Panc1 (cell line): ENCODE data around the gene USF1. TPM values are rescaled to one million over a fixed set of nuclear protein-coding genes. Genes with fewer than 3 reads are reported as not detected.

ENCODE experiments used
- ATAC-seq: fragments of 200-7000 bp; cut with Tn5 transposase; 2 replicates; pipeline ENCODE4 v1.9.1; 2020; ENCODE audit warnings: mild to moderate bottlenecking, moderate library complexity
- BruUV-seq: library from RNA; stranded (reverse); fragments of 400-500 nt; replicated peaks from 2 replicates; lab custom pipeline; 2021; lab: Mats Ljungman, UMichigan
- CTCF ChIA-PET: fragments of 300-600 bp; sonication (Branson Sonifier 250); formaldehyde crosslinking; loops from one replicate; lab custom pipeline; 2022; ENCODE audit warnings: antibody characterized with exemption; lab: Charles Lee
- POLR2A ChIA-PET: fragments of 300-600 bp; sonication (Branson Sonifier 250); formaldehyde crosslinking; loops from one replicate; lab custom pipeline; 2022; ENCODE audit warnings: antibody characterized with exemption; lab: Charles Lee
- DNase-seq: peaks from one replicate; pipeline ENCODE4 v3.0.0-alpha.2; 2010; ENCODE audit warnings: low read depth, low spot score
- H3K27ac ChIP-seq: 2 replicates; pipeline ENCODE4 v1.5.1; 2011; ENCODE audit warnings: mild to moderate bottlenecking, low read length, inconsistent platforms
- H3K27me3 ChIP-seq: fragments of 200-500 bp; sonication (Bioruptor generic); 2 replicates; pipeline ENCODE4 v1.6.0; 2014; ENCODE audit warnings: low read length, inconsistent platforms; ENCODE audit not compliant: control insufficient read depth, insufficient read depth
- H3K36me3 ChIP-seq: fragments of 200-500 bp; sonication (Bioruptor generic); 2 replicates; pipeline ENCODE4 v1.5.1; 2014; ENCODE audit warnings: inconsistent platforms, mild to moderate bottlenecking, low read length, moderate library complexity; ENCODE audit not compliant: control insufficient read depth, insufficient read depth
- H3K4me1 ChIP-seq: 2 replicates; pipeline ENCODE4 v1.5.1; 2011; ENCODE audit warnings: inconsistent platforms, mild to moderate bottlenecking, low read length, moderate library complexity; ENCODE audit not compliant: control insufficient read depth, insufficient read depth
- H3K4me3 ChIP-seq, 2 experiments: 2 replicates each; pipeline ENCODE4 v1.5.1; 2011 to 2012; ENCODE audit warnings: low read depth in 2 of 2, low read length in 2 of 2, mild to moderate bottlenecking in 2 of 2, inconsistent platforms in 1 of 2, moderate library complexity in 1 of 2
- H3K9me3 ChIP-seq: fragments of 200-500 bp; sonication (Bioruptor generic); 2 replicates; pipeline ENCODE4 v1.5.1; 2014; ENCODE audit warnings: low read depth, mild to moderate bottlenecking, inconsistent platforms, low read length, moderate library complexity; ENCODE audit not compliant: control insufficient read depth, insufficient read depth
- CTCF ChIP-seq: fragments of 450-650 bp; IDR thresholded peaks from 2 replicates; pipeline ENCODE4 v1.5.1; 2017; ENCODE audit warnings: mild to moderate bottlenecking
- POLR2AphosphoS5 ChIP-seq: IDR thresholded peaks from 2 replicates; pipeline ENCODE4 v1.6.1; 2012; ENCODE audit warnings: mild to moderate bottlenecking, low read depth, low read length, moderate library complexity
- REST ChIP-seq, 2 experiments: IDR thresholded peaks; 2 replicates each; pipeline ENCODE4 v1.6.1; 2011 to 2012; ENCODE audit warnings: low read depth in 2 of 2, control low read depth in 1 of 2, low read length in 1 of 2, mild to moderate bottlenecking in 1 of 2, moderate library complexity in 1 of 2; ENCODE audit not compliant: insufficient read depth in 1 of 2
- SIN3A ChIP-seq: IDR thresholded peaks from 2 replicates; pipeline ENCODE4 v1.6.1; 2012; ENCODE audit warnings: low read depth, mild to moderate bottlenecking, low read length, moderate library complexity, borderline replicate concordance; ENCODE audit not compliant: insufficient read depth
- TCF7L2 ChIP-seq: IDR thresholded peaks from 2 replicates; pipeline ENCODE4 v1.6.1; 2011; ENCODE audit warnings: mild to moderate bottlenecking, low read depth, low read length, inconsistent platforms
- in situ Hi-C: cut with HindIII; loops from 2 replicates; pipeline ENCODE4 v1.10.0; 2016; ENCODE audit warnings: low sequenced_read_pairs, low pct_unique_long_range_greater_than_20kb
- intact Hi-C: fragments of 100-400 bp; cut with micrococcal nuclease; formaldehyde crosslinking; loops from one replicate; pipeline ENCODE4 v1.10.0; 2022; ENCODE audit not compliant: unreplicated experiment
- total RNA-seq: library from RNA; stranded (reverse); gene quantifications from one replicate; pipeline ENCODE4 v1.2.1, GENCODE V29; 2021; ENCODE audit not compliant: unreplicated experiment

USF1 gene
- total RNA-seq, 1 experiment from 2014 or later = 57.7 TPM

GRCh38 chr1:161048949-161049722 is 3.4 kb upstream of the USF1 start:
- POLR2A ChIA-PET = no interaction called here
- in situ Hi-C loops = no loop called here
- ATAC-seq = no peak
- CTCF ChIA-PET = no interaction called here
- no peaks in the 10 kb centered on the region; the same call in 1 of the 2 replicates for H3K36me3 ChIP-seq
- H3K9me3 ChIP-seq = peaks cover 17% of the 10 kb centered on the region; the same call in 1 of the 2 replicates
- peaks cover 12% of the 10 kb centered on the region for H3K4me1 ChIP-seq
- H3K27me3 ChIP-seq = no peaks in the 10 kb centered on the region
- no peak for TF ChIP-seq SIN3A
- TF ChIP-seq CTCF = no peak
- TF ChIP-seq POLR2AphosphoS5 = no peak
- no peak for TF ChIP-seq REST (IDR thresholded peaks at IDR 0.05; ENCODE audit: insufficient read depth in 1 of 2, low read depth in 2 of 2, low read length in 1 of 2)
- TF ChIP-seq TCF7L2 = no peak
- intact Hi-C loops = no loop called here
- no peak for DNase-seq
- H3K27ac ChIP-seq = no peak overlapping the region
- H3K4me3 ChIP-seq = no peak overlapping the region
- no TSS peak for BruUV-seq

GRCh38 chr1:161047436-161048420 is 2.0 kb upstream of the USF1 start:
- ChIA-PET POLR2A (no interaction called here), CTCF (no interaction called here)
- H3K4me3 ChIP-seq = no peak overlapping the region
- peaks cover 1% of the 10 kb centered on the region; the same call in 1 of the 2 replicates for H3K36me3 ChIP-seq
- BruUV-seq = no TSS peak
- peaks cover 17% of the 10 kb centered on the region; the same call in 1 of the 2 replicates for H3K9me3 ChIP-seq
- intact Hi-C loops = no loop called here
- in situ Hi-C loops = no loop called here
- H3K4me1 ChIP-seq = peaks cover 13% of the 10 kb centered on the region
- DNase-seq (no peak), ATAC-seq (no peak)
- no peak for TF ChIP-seq TCF7L2
- no peak for TF ChIP-seq REST (IDR thresholded peaks at IDR 0.05; ENCODE audit: insufficient read depth in 1 of 2, low read depth in 2 of 2, low read length in 1 of 2)
- no peak for TF ChIP-seq CTCF
- no peak for TF ChIP-seq POLR2AphosphoS5
- TF ChIP-seq SIN3A = no peak
- H3K27ac ChIP-seq = no peak overlapping the region
- no peaks in the 10 kb centered on the region for H3K27me3 ChIP-seq
